ENCODE data around the gene ARHGEF1.

ARHGEF1 gene

GRCh38 chr19:41932259-41932719 is 49.3 kb downstream of the ARHGEF1 start:
- TF ChIP-seq, protein P1, sequence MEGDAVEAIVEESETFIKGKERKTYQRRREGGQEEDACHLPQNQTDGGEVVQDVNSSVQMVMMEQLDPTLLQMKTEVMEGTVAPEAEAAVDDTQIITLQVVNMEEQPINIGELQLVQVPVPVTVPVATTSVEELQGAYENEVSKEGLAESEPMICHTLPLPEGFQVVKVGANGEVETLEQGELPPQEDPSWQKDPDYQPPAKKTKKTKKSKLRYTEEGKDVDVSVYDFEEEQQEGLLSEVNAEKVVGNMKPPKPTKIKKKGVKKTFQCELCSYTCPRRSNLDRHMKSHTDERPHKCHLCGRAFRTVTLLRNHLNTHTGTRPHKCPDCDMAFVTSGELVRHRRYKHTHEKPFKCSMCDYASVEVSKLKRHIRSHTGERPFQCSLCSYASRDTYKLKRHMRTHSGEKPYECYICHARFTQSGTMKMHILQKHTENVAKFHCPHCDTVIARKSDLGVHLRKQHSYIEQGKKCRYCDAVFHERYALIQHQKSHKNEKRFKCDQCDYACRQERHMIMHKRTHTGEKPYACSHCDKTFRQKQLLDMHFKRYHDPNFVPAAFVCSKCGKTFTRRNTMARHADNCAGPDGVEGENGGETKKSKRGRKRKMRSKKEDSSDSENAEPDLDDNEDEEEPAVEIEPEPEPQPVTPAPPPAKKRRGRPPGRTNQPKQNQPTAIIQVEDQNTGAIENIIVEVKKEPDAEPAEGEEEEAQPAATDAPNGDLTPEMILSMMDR (IDR thresholded peaks at IDR 0.05), result no peak
- no peak for TF ChIP-seq ZFX (IDR thresholded peaks at IDR 0.05; ENCODE audit: borderline replicate concordance)
- no peak overlapping the region for H3K27ac ChIP-seq

DNA sequence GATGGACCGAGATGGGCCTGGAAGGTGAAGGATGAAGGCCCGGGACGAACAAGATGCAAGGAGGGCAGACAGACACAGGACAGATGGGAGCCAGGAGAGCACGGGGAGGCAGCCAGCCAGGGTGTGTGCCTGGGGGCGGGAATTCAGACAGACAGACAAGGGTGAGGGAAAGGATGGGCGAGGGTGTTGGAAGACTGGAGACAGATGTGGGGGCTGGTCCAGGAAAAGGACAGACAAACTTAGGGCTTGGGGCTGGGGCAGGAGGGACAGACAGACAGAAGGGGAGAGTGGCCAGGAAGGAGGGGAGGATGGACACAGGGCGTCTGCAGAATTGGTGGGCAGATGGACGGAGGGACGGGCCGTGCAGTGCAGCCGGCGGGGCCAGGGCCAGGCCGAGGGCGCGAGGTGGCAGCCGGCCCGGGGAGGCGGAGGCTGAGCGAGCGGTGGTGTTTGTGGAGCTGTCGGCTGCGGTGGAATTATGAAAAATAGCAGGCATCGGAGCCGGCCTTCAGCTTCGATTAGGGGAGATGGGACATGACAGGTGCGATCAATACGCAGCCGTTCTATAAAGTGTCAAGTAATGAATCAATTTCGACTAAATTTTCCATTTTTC is 49.8 kb downstream of the ARHGEF1 start:
- H3K27ac ChIP-seq, result no peak overlapping the region
- TF ChIP-seq, protein P1 (IDR thresholded peaks at IDR 0.05), result no peak
- no peak for TF ChIP-seq ZFX (IDR thresholded peaks at IDR 0.05; ENCODE audit: borderline replicate concordance)

DNA sequence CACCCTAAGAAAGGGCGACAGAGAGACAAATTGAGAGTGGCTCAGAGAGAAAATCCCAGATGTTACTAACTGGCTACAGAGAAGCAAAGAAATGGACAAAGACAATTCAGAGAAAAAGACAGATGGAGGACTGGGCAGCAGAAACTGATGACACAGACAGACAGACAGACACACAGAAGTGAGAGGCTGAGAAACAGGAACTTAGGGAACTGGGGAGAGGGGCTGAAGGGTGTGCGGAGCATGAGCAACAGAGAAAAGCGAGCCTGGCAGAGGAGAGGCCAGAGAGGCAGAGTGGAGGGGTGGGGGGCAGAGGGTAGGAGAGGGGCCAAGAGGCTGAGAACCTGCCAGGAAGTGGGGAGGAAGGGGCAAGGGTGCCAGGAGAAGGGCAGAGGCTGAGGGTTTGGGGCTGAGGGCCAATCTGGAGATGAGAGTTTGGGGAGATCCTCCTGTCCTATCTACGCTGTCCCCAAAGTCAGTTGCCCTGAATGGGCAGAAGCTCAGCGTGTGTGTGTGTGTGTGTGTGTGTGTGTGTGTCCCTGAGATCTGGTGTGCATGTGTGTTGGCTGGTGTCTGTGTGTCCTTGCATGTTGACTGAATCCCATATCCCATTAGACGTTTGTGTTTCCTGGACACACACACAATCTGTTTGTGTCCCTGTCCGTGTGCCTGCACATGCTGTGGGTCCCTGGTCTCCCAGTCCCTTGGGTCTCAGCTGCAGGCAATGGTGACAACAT is 50.9 kb downstream of the ARHGEF1 start:
- TF ChIP-seq, protein P1 (IDR thresholded peaks at IDR 0.05), result no peak
- no peak for TF ChIP-seq ZFX (IDR thresholded peaks at IDR 0.05; ENCODE audit: borderline replicate concordance)
- H3K27ac ChIP-seq, result no peak overlapping the region

GRCh38 chr19:41934849-41935374 is 51.9 kb downstream of the ARHGEF1 start:
- H3K27ac ChIP-seq, result no peak overlapping the region
- TF ChIP-seq, protein P1 (IDR thresholded peaks at IDR 0.05), result peak; percentile 94
- no peak for TF ChIP-seq ZFX (IDR thresholded peaks at IDR 0.05; ENCODE audit: borderline replicate concordance)

GRCh38 chr19:41935760-41936415 is 52.9 kb downstream of the ARHGEF1 start:
- TF ChIP-seq, protein P1 (IDR thresholded peaks at IDR 0.05), result no peak
- TF ChIP-seq ZFX (IDR thresholded peaks at IDR 0.05; ENCODE audit: borderline replicate concordance), result no peak
- no peak overlapping the region for H3K27ac ChIP-seq

DNA sequence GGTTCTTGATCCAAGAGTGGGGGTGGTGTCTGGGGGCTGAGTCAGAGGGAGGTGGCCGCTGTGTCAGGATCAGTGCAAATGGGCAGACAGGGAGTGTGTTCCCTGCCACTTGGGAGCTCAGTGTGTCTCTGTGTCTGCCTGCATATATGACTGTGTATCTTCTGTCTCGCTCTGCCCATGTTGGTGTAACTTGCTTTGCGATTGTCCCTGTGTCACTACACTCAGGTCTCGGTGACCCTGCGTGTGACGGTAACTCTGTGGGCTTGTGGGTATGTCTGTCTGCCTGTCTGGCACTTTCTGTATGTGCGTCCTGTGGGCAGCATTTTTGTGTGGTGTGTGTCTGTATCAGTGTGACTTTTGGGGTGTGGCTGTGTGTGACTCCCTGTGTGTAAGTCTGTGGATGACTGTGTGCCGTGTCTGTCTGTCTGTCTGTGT is 53.4 kb downstream of the ARHGEF1 start:
- no peak overlapping the region for H3K27ac ChIP-seq
- TF ChIP-seq, protein P1 (IDR thresholded peaks at IDR 0.05), result no peak
- TF ChIP-seq ZFX (IDR thresholded peaks at IDR 0.05; ENCODE audit: borderline replicate concordance), result no peak
